K562 (cell line): ENCODE measurements around the gene PPT2. TPM values are rescaled to one million over a fixed set of nuclear protein-coding genes. Genes with fewer than 3 reads are reported as not detected.

ENCODE experiments used
- BRD9 ChIP-seq: fragments of 450-650 bp; IDR thresholded peaks from 2 replicates; pipeline ENCODE4 v1.6.1; 2018; ENCODE audit warnings: low read depth; ENCODE audit not compliant: partially characterized antibody
- CBFA2T3 ChIP-seq: fragments of 450-650 bp; IDR thresholded peaks from 2 replicates; pipeline ENCODE4 v1.6.1; 2017
- FOS ChIP-seq: IDR thresholded peaks from 3 replicates; pipeline ENCODE4 v1.6.1; 2011; ENCODE audit not compliant: insufficient read length; ENCODE audit errors: extremely low read depth
- FOSL1 ChIP-seq: fragments of 200-800 bp; sonication (Bioruptor generic); conservative IDR thresholded peaks from 2 replicates; pipeline ENCODE4 v1.6.1; 2016; ENCODE audit warnings: missing genetic modification characterization, missing compliant biosample characterization
- HBP1 ChIP-seq: fragments of 450-650 bp; formaldehyde crosslinking; IDR thresholded peaks from 2 replicates; pipeline ENCODE4 v1.4.0; 2022; ENCODE audit warnings: missing genetic modification characterization
- HDAC1 ChIP-seq, 2 experiments: fragments of 450-650 bp; IDR thresholded peaks; 2 replicates each; pipeline ENCODE4 v1.6.1; 2016 to 2017; ENCODE audit warnings: inconsistent platforms in 1 of 2, mild to moderate bottlenecking in 1 of 2, moderate library complexity in 1 of 2
- HOMEZ ChIP-seq: fragments of 250-450 bp; sonication (Bioruptor Pico); IDR thresholded peaks from 2 replicates; pipeline ENCODE4 v1.4.0; 2020; ENCODE audit warnings: mild to moderate bottlenecking, moderate library complexity
- JUNB ChIP-seq: fragments of 450-650 bp; formaldehyde crosslinking; conservative IDR thresholded peaks from 2 replicates; pipeline ENCODE4 v1.4.0; 2020; ENCODE audit warnings: mild to moderate bottlenecking
- JUND ChIP-seq, 2 experiments: IDR thresholded peaks; 2 replicates in 1 of 2; 3 replicates in 1 of 2; pipeline ENCODE4 v1.6.1; 2011; ENCODE audit warnings: borderline replicate concordance in 2 of 2, low read depth in 2 of 2, low read length in 2 of 2, improper control_type of control experiment in 1 of 2, missing biosample characterization in 1 of 2, missing genetic modification characterization in 1 of 2, missing genetic modification reagents in 1 of 2
- KDM5B ChIP-seq: fragments of 200-600 bp; sonication (generic); IDR thresholded peaks from 2 replicates; pipeline ENCODE4 v1.6.1; 2012; ENCODE audit warnings: low read depth, mild to moderate bottlenecking, moderate library complexity, low read length, control low read depth, inconsistent platforms; ENCODE audit not compliant: insufficient replicate concordance
- MAZ ChIP-seq, 2 experiments: fragments of 450-650 bp in 1 of 2; sonication (generic) in 1 of 2; formaldehyde crosslinking; IDR thresholded peaks in 1 of 2; conservative IDR thresholded peaks in 1 of 2; 2 replicates each; pipeline versions ENCODE4 v1.4.0 to v1.5.0; 2020; ENCODE audit warnings: mild to moderate bottlenecking in 1 of 2, missing genetic modification reagents in 1 of 2
- MTA1 ChIP-seq: fragments of 450-650 bp; IDR thresholded peaks from 2 replicates; pipeline ENCODE4 v1.6.1; 2017; ENCODE audit warnings: borderline replicate concordance
- MTA2 ChIP-seq: fragments of 450-650 bp; IDR thresholded peaks from 2 replicates; pipeline ENCODE4 v1.6.1; 2016; ENCODE audit warnings: low read depth
- OTX1 ChIP-seq: fragments of 450-650 bp; formaldehyde crosslinking; IDR thresholded peaks from 2 replicates; pipeline ENCODE4 v1.4.0; 2022; ENCODE audit warnings: mild to moderate bottlenecking
- POLR2AphosphoS5 ChIP-seq: IDR thresholded peaks from 2 replicates; pipeline ENCODE4 v1.6.1; 2011; ENCODE audit warnings: mild to moderate bottlenecking, low read depth, low read length, moderate library complexity; ENCODE audit not compliant: control insufficient read depth, insufficient read depth
- PREB ChIP-seq: sonication (generic); formaldehyde crosslinking; IDR thresholded peaks from 2 replicates; pipeline ENCODE4 v1.8.1; 2023; ENCODE audit warnings: mild to moderate bottlenecking, missing genetic modification reagents
- RCOR1 ChIP-seq, 2 experiments: IDR thresholded peaks; 2 replicates each; pipeline ENCODE4 v1.6.1; 2012; ENCODE audit warnings: low read depth in 2 of 2, low read length in 2 of 2, borderline replicate concordance in 1 of 2, improper control_type of control experiment in 1 of 2
- RHOXF2B ChIP-seq: fragments of 250-450 bp; sonication (Bioruptor Pico); conservative IDR thresholded peaks from 2 replicates; pipeline ENCODE4 v1.5.1; 2021
- SMARCA4 ChIP-seq: fragments of 450-650 bp; IDR thresholded peaks from 2 replicates; pipeline ENCODE4 v1.6.1; 2016
- TAL1 ChIP-seq: fragments of 450-650 bp; IDR thresholded peaks from 2 replicates; pipeline ENCODE4 v1.6.1; 2016; ENCODE audit warnings: mild to moderate bottlenecking
- ZNF444 ChIP-seq: fragments of 250-450 bp; sonication (Bioruptor Pico); IDR thresholded peaks from 2 replicates; pipeline ENCODE4 v1.4.0; 2020; ENCODE audit warnings: mild to moderate bottlenecking, moderate library complexity
- polyA plus RNA-seq, 8 experiments: library from polyadenylated mRNA; depleted of rRNA in 4 of 8; stranded (reverse) in 5 of 8; unstranded in 3 of 8; fragments of >200 nt; fragmentation: Nextera tagmentation in 2 of 8; fragmentation: Illumina TruSeq in 1 of 8; extraction: Ambion mirVana in 2 of 8; extraction: Trizol in 1 of 8; gene quantifications; 2 replicates each; pipeline versions ENCODE4 v1.2.1 to v1.2.3, GENCODE V29; 2011 to 2014; ENCODE audit warnings: inconsistent platforms in 1 of 8, missing spikeins in 1 of 8
- total RNA-seq, 7 experiments: library from RNA; depleted of rRNA in 6 of 7; stranded (reverse); fragments of >200 nt in 6 of 7; fragmentation: Illumina TruSeq in 2 of 7; extraction: Trizol in 2 of 7; gene quantifications; 2 replicates each; pipeline versions ENCODE4 v1.2.1 to v1.2.3, GENCODE V29; 2011 to 2021; ENCODE audit warnings: low replicate concordance in 1 of 7
- TF ChIP-seq, protein P1 (sequence below), 2 experiments: fragments of 450-650 bp; conservative IDR thresholded peaks; 2 replicates each; pipeline ENCODE4 v1.6.1; 2017; ENCODE audit warnings: mild to moderate bottlenecking in 2 of 2, moderate library complexity in 2 of 2

PPT2 gene
- total and polyA plus RNA-seq, 9 of the 15 experiments (the other 6 are each of a cell fraction or from before 2014, with no cell fraction given), result 27.4 to 98.8 (median 69.9) TPM

DNA sequence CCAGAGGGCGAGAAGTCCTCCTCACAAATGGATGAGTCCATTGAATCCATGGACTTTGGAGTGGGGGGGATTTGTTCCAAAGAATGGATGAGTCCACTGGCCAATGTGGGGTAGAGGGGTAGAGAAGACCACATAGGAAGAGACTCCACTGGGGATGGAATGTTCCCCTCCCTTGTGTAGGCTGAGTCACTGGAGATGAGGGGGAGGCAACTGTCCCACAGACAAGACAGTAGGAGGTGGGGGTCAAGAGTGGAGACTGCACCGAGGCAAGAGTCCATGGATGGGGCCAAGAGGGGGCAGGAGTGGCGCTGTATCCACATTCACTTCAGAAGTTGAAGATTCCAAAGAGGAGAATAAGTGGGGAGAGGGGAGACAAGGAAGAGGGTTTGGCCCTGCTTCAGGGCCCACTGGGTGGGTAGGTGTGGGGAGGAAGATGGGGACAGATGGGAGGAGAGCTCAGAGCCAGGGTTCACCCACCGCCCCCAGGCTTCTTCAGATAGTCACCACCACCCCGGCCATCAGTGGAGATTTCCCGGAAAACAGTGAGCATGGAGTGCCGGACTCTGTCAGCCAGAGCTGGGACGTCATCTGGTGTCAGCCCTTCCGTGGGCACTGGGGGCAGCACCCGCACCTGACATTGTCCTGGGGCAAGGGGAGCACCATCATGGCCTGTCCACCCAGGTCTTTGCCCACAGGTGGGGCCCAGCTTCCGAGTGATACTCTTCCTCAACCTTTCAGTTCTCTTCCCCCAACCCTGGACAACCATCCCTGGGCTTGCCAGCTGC is 15.1 kb downstream of the PPT2 start (continued):
- TF ChIP-seq HOMEZ (no peak), BRD9 (no peak), KDM5B (peak; percentile 22), FOSL1 (tag) (peak; percentile 83), JUNB (CRISPR knock-in tag) (0 out of 2 replicates have a peak, but pooled peaks have one; percentile 5), POLR2AphosphoS5 (peak; percentile 35), SMARCA4 (peak; percentile 76), FOS (peak; percentile 26), JUND (IDR thresholded peaks at IDR 0.05; ENCODE audit: borderline replicate concordance, low read depth, low read length) (peak; percentile 89), JUND (tag; IDR thresholded peaks at IDR 0.05; ENCODE audit: borderline replicate concordance, low read depth, low read length) (peak; percentile 85; the same call in 2 of the 3 replicates), MAZ (CRISPR knock-in tag; conservative IDR thresholded peaks at IDR 0.05 in 1 of 2, IDR thresholded peaks at IDR 0.05 in 1 of 2) (peak in 1 of 2 experiments; percentile 80; a peak in 2 of 4 replicates), RCOR1 (IDR thresholded peaks at IDR 0.05; ENCODE audit: borderline replicate concordance in 1 of 2, low read depth in 2 of 2, low read length in 2 of 2) (peak in 1 of 2 experiments; percentile 45; a peak in 1 of 4 replicates), HBP1 (CRISPR knock-in tag) (0 out of 2 replicates have a peak, but pooled peaks have one; percentile 51), MTA1 (peak; percentile 36), ZNF444 (CRISPR knock-in tag) (no peak), HDAC1 (IDR thresholded peaks at IDR 0.05) (peak in 1 of 2 experiments; percentile 44; a peak in 1 of 4 replicates), CBFA2T3 (peak; percentile 26; the same call in 1 of the 2 replicates), OTX1 (CRISPR knock-in tag) (peak; percentile 83), TAL1 (0 out of 2 replicates have a peak, but pooled peaks have one; percentile 7), RHOXF2B (CRISPR knock-in tag) (no peak), MTA2 (peak; percentile 30; the same call in 1 of the 2 replicates), PREB (CRISPR knock-in tag) (no peak)
- TF ChIP-seq, protein P1, sequence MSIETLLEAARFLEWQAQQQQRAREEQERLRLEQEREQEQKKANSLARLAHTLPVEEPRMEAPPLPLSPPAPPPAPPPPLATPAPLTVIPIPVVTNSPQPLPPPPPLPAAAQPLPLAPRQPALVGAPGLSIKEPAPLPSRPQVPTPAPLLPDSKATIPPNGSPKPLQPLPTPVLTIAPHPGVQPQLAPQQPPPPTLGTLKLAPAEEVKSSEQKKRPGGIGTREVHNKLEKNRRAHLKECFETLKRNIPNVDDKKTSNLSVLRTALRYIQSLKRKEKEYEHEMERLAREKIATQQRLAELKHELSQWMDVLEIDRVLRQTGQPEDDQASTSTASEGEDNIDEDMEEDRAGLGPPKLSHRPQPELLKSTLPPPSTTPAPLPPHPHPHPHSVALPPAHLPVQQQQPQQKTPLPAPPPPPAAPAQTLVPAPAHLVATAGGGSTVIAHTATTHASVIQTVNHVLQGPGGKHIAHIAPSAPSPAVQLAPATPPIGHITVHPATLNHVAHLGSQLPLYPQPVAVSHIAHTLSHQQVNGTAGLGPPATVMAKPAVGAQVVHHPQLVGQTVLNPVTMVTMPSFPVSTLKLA (conservative IDR thresholded peaks at IDR 0.05), result 0 out of 4 replicates have a peak, but pooled peaks of 1 of the 2 experiments have one; percentile 22
